HEK293 (cell line): ENCODE measurements around the gene RNU5B-1.

Experiments
- CTCF ChIA-PET: fragments of 350-600 bp; formaldehyde crosslinking; extraction: SDS; loops from one replicate; lab custom pipeline; 2021; ENCODE audit warnings: antibody characterized with exemption; lab: Yijun Ruan, JAX
- POLR2A ChIA-PET: fragments of 300-600 bp; formaldehyde crosslinking; extraction: SDS; loops from one replicate; lab custom pipeline; 2020; ENCODE audit warnings: antibody characterized with exemption, inconsistent platforms; lab: Yijun Ruan, JAX
- H3K27ac ChIP-seq: fragments of 200-500 bp; sonication (Bioruptor generic); 2 replicates; pipeline ENCODE4 v1.5.1; 2014; ENCODE audit warnings: low read depth, low read length, control low read depth, inconsistent platforms; ENCODE audit errors: extremely low read depth
- H3K36me3 ChIP-seq, 2 experiments: fragments of 200-500 bp in 1 of 2; sonication (Bioruptor generic) in 1 of 2; 1 replicate in 1 of 2; 2 replicates in 1 of 2; pipeline ENCODE4 v1.5.1; 2014 to 2017; ENCODE audit warnings: inconsistent platforms in 2 of 2, low read length in 2 of 2; ENCODE audit not compliant: control insufficient read depth in 2 of 2, insufficient read depth in 1 of 2
- H3K4me1 ChIP-seq: fragments of 200-500 bp; sonication (Bioruptor generic); 2 replicates; pipeline ENCODE4 v1.5.1; 2014; ENCODE audit warnings: mild to moderate bottlenecking, low read length, inconsistent platforms; ENCODE audit not compliant: control insufficient read depth, insufficient read depth
- H3K4me3 ChIP-seq: 2 replicates; pipeline ENCODE4 v1.5.1; 2011; ENCODE audit warnings: low read depth, mild to moderate bottlenecking, control low read depth, low read length, moderate library complexity
- H3K9me3 ChIP-seq: fragments of 200-500 bp; sonication (Bioruptor generic); 2 replicates; pipeline ENCODE4 v1.5.1; 2014; ENCODE audit warnings: low read depth, low read length, inconsistent platforms; ENCODE audit not compliant: control insufficient read depth, insufficient read depth
- ATF2 ChIP-seq: fragments of 450-650 bp; formaldehyde crosslinking; IDR thresholded peaks from 2 replicates; pipeline ENCODE4 v1.5.1; 2016; ENCODE audit warnings: missing biosample characterization, missing genetic modification characterization, low read depth
- CTCF ChIP-seq: fragments of 450-650 bp; formaldehyde crosslinking; IDR thresholded peaks from 2 replicates; pipeline ENCODE4 v1.5.1; 2016; ENCODE audit warnings: missing biosample characterization, missing genetic modification characterization
- KLF1 ChIP-seq: fragments of 450-650 bp; formaldehyde crosslinking; IDR thresholded peaks from 2 replicates; pipeline ENCODE4 v1.5.1; 2016; ENCODE audit warnings: missing biosample characterization, missing genetic modification characterization
- KLF17 ChIP-seq: fragments of 450-650 bp; formaldehyde crosslinking; IDR thresholded peaks from 2 replicates; pipeline ENCODE4 v1.5.1; 2016; ENCODE audit warnings: missing biosample characterization, missing genetic modification characterization
- KLF7 ChIP-seq: fragments of 450-650 bp; formaldehyde crosslinking; IDR thresholded peaks from 2 replicates; pipeline ENCODE4 v1.5.1; 2016; ENCODE audit warnings: missing biosample characterization, missing genetic modification characterization, borderline replicate concordance
- OSR2 ChIP-seq: fragments of 450-650 bp; formaldehyde crosslinking; IDR thresholded peaks from 2 replicates; pipeline ENCODE4 v1.5.1; 2016; ENCODE audit warnings: missing biosample characterization, missing genetic modification characterization
- RBAK ChIP-seq: fragments of 450-650 bp; formaldehyde crosslinking; IDR thresholded peaks from 2 replicates; pipeline ENCODE4 v1.5.1; 2016; ENCODE audit warnings: missing biosample characterization, missing genetic modification characterization
- ZBTB48 ChIP-seq: fragments of 450-650 bp; formaldehyde crosslinking; IDR thresholded peaks from 2 replicates; pipeline ENCODE4 v1.5.1; 2016; ENCODE audit warnings: missing biosample characterization, missing genetic modification characterization
- ZNF121 ChIP-seq: fragments of 450-650 bp; formaldehyde crosslinking; IDR thresholded peaks from 2 replicates; pipeline ENCODE4 v1.5.1; 2016; ENCODE audit warnings: missing biosample characterization, missing genetic modification characterization
- ZNF423 ChIP-seq: fragments of 450-650 bp; formaldehyde crosslinking; IDR thresholded peaks from 2 replicates; pipeline ENCODE4 v1.5.1; 2016; ENCODE audit warnings: missing biosample characterization, missing genetic modification characterization
- ZNF473 ChIP-seq: fragments of 450-650 bp; formaldehyde crosslinking; IDR thresholded peaks from 2 replicates; pipeline ENCODE4 v1.5.1; 2017; ENCODE audit warnings: missing biosample characterization, missing genetic modification characterization
- ZNF501 ChIP-seq: fragments of 450-650 bp; formaldehyde crosslinking; IDR thresholded peaks from 2 replicates; pipeline ENCODE4 v1.5.1; 2016; ENCODE audit warnings: missing biosample characterization, missing genetic modification characterization
- ZNF626 ChIP-seq: fragments of 450-650 bp; sonication (Bioruptor Pico); formaldehyde crosslinking; IDR thresholded peaks from 2 replicates; pipeline ENCODE4 v1.5.1; 2018; ENCODE audit warnings: missing biosample characterization, missing genetic modification characterization, inconsistent platforms
- ZNF639 ChIP-seq: fragments of 450-650 bp; formaldehyde crosslinking; IDR thresholded peaks from 2 replicates; pipeline ENCODE4 v1.5.1; 2016; ENCODE audit warnings: missing biosample characterization, missing genetic modification characterization
- ZNF664 ChIP-seq: fragments of 450-650 bp; formaldehyde crosslinking; IDR thresholded peaks from 2 replicates; pipeline ENCODE4 v1.5.1; 2016; ENCODE audit warnings: missing biosample characterization, missing genetic modification characterization
- ZNF677 ChIP-seq: fragments of 450-650 bp; IDR thresholded peaks from 2 replicates; pipeline ENCODE4 v1.5.0; 2018; ENCODE audit warnings: missing biosample characterization, mild to moderate bottlenecking, missing genetic modification characterization, moderate library complexity
- ZNF707 ChIP-seq: fragments of 450-650 bp; formaldehyde crosslinking; IDR thresholded peaks from 2 replicates; pipeline ENCODE4 v1.5.1; 2016; ENCODE audit warnings: missing biosample characterization, missing genetic modification characterization
- ZNF76 ChIP-seq: fragments of 450-650 bp; formaldehyde crosslinking; IDR thresholded peaks from 2 replicates; pipeline ENCODE4; 2016; ENCODE audit warnings: low read depth, missing biosample characterization, missing genetic modification characterization, borderline replicate concordance
- TF ChIP-seq, protein P1 (sequence below): fragments of 450-650 bp; formaldehyde crosslinking; IDR thresholded peaks from 2 replicates; pipeline ENCODE4 v1.5.1; 2016; ENCODE audit warnings: missing biosample characterization, missing genetic modification characterization
- TF ChIP-seq, protein P2 (sequence below): fragments of 450-650 bp; formaldehyde crosslinking; IDR thresholded peaks from 2 replicates; pipeline ENCODE4 v1.5.1; 2016; ENCODE audit warnings: missing biosample characterization, missing genetic modification characterization
- TF ChIP-seq, protein P3 (sequence below): fragments of 450-650 bp; formaldehyde crosslinking; IDR thresholded peaks from 2 replicates; pipeline ENCODE4 v1.5.1; 2016; ENCODE audit warnings: missing biosample characterization, missing genetic modification characterization

Gene RNU5B-1

DNA sequence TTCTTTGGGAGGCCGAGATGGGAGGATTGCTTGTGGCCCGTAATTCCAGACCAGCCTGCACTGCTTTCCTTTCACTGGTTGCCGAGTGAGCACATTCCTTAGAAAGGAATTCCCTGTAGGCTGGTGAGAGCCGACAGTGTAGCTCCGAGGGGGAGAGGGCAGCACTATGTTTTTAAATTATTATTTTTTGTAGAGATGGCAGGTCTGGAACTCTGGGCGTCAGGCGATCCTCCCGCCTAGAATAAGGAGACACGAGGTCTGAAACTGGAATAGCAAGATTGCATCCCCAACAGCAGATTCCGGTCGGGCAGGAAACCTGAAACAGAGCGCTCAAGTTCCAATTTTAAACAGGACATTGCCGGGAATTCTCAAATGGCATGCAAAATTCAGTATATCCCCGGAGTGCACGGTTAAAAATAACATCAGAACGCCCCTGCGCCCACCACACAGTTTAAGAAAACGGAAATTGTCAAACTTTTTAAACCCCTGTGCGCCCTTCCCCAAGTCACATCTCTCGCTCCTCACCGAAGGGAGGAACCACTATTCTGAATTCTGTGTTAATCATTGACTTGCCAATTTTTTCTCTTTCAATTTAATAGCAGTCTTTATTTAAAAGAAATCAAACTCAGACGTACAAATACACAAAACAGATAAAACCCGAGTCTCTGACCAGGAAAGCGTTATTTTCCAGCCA, 643 bp upstream of the RNU5B-1 start (continued):
- TF ChIP-seq ATF2 (tag by site-specific recombination) (no peak), ZNF626 (tag by site-specific recombination) (no peak; the same call in 1 of the 2 replicates), OSR2 (tag by site-specific recombination) (no peak), RBAK (tag by site-specific recombination) (no peak), ZNF707 (tag by site-specific recombination) (no peak), ZNF473 (no peak), ZNF664 (no peak), ZNF639 (tag by site-specific recombination) (no peak; the same call in 1 of the 2 replicates)

- Histone ChIP-seq H3K4me1 (peaks cover 8% of the 10 kb centered on the region; the same call in 1 of the 2 replicates), H3K27ac (peak overlapping the region; percentile 47), H3K36me3 (no peaks in the 10 kb centered on the region), H3K9me3 (no peaks in the 10 kb centered on the region), H3K4me3 (peak overlapping the region; percentile 20)
- ChIA-PET CTCF (interaction anchor here (0.6 to 1.7 kb wide), 9 partner anchors 13 to 445 kb away, joined by 3 to 8 read pairs (median 5); partner anchors contain the start of gene PARP16), POLR2A (interaction anchor here (0.6 to 2.9 kb wide), 39 partner anchors 8 to 564 kb away, joined by 3 to 73 read pairs (median 5); partner anchors contain the start of genes CLPX, DENND4A, HACD3 and IGDCC3)
- TF ChIP-seq ZNF423 (no peak), ZNF677 (tag by site-specific recombination) (0 out of 2 replicates have a peak, but pooled peaks have one; percentile 18), ZBTB48 (tag by site-specific recombination) (peak; percentile 14; the same call in 1 of the 2 replicates), CTCF (tag by site-specific recombination) (0 out of 2 replicates have a peak, but pooled peaks have one; percentile 12), ZNF76 (tag by site-specific recombination) (no peak), KLF17 (tag by site-specific recombination) (0 out of 2 replicates have a peak, but pooled peaks have one; percentile 9), KLF1 (tag by site-specific recombination) (0 out of 2 replicates have a peak, but pooled peaks have one; percentile 16), ZNF121 (peak; percentile 86), KLF7 (tag by site-specific recombination) (peak; percentile 35; the same call in 1 of the 2 replicates), RBAK (tag by site-specific recombination) (peak; percentile 15; the same call in 1 of the 2 replicates), ZNF501 (tag by site-specific recombination) (0 out of 2 replicates have a peak, but pooled peaks have one; percentile 12)
- TF ChIP-seq, protein P1, sequence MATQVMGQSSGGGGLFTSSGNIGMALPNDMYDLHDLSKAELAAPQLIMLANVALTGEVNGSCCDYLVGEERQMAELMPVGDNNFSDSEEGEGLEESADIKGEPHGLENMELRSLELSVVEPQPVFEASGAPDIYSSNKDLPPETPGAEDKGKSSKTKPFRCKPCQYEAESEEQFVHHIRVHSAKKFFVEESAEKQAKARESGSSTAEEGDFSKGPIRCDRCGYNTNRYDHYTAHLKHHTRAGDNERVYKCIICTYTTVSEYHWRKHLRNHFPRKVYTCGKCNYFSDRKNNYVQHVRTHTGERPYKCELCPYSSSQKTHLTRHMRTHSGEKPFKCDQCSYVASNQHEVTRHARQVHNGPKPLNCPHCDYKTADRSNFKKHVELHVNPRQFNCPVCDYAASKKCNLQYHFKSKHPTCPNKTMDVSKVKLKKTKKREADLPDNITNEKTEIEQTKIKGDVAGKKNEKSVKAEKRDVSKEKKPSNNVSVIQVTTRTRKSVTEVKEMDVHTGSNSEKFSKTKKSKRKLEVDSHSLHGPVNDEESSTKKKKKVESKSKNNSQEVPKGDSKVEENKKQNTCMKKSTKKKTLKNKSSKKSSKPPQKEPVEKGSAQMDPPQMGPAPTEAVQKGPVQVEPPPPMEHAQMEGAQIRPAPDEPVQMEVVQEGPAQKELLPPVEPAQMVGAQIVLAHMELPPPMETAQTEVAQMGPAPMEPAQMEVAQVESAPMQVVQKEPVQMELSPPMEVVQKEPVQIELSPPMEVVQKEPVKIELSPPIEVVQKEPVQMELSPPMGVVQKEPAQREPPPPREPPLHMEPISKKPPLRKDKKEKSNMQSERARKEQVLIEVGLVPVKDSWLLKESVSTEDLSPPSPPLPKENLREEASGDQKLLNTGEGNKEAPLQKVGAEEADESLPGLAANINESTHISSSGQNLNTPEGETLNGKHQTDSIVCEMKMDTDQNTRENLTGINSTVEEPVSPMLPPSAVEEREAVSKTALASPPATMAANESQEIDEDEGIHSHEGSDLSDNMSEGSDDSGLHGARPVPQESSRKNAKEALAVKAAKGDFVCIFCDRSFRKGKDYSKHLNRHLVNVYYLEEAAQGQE: no peak
- TF ChIP-seq, protein P2, sequence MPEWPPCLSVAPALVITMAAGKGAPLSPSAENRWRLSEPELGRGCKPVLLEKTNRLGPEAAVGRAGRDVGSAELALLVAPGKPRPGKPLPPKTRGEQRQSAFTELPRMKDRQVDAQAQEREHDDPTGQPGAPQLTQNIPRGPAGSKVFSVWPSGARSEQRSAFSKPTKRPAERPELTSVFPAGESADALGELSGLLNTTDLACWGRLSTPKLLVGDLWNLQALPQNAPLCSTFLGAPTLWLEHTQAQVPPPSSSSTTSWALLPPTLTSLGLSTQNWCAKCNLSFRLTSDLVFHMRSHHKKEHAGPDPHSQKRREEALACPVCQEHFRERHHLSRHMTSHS (tag by site-specific recombination): no peak
- TF ChIP-seq, protein P3, sequence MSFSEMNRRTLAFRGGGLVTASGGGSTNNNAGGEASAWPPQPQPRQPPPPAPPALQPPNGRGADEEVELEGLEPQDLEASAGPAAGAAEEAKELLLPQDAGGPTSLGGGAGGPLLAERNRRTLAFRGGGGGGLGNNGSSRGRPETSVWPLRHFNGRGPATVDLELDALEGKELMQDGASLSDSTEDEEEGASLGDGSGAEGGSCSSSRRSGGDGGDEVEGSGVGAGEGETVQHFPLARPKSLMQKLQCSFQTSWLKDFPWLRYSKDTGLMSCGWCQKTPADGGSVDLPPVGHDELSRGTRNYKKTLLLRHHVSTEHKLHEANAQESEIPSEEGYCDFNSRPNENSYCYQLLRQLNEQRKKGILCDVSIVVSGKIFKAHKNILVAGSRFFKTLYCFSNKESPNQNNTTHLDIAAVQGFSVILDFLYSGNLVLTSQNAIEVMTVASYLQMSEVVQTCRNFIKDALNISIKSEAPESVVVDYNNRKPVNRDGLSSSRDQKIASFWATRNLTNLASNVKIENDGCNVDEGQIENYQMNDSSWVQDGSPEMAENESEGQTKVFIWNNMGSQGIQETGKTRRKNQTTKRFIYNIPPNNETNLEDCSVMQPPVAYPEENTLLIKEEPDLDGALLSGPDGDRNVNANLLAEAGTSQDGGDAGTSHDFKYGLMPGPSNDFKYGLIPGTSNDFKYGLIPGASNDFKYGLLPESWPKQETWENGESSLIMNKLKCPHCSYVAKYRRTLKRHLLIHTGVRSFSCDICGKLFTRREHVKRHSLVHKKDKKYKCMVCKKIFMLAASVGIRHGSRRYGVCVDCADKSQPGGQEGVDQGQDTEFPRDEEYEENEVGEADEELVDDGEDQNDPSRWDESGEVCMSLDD: peak; percentile 43; the same call in 1 of the 2 replicates
Observed at GRCh38 chr15:65305150-65305758, 777 bp downstream of the RNU5B-1 start.
